ENCODE results near the gene TMEM214. TPM values are rescaled to one million over a fixed set of nuclear protein-coding genes. Genes with fewer than 3 reads are reported as not detected.

The TMEM214 gene
- total RNA-seq, 1 experiment from 2014 or later = 55.3 TPM

DNA sequence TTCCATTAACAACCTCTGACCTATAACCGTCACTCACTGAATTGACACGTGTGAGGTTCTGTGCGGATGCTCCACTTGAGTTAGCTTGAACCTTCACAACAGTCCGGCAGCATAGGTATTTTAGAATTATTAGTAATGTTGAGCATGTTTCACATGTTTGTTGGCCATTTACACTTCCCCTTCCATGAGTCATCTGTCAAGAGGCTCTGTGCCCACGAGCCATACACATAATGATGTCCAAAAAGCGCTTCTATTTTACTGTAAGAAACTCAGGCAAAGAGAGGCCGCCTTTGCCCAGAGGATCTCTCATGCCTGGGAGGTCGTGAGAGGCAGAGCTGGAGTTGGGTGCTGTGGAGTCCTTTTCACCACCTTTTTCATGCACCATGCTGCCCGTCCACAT lies 28.9 kb upstream of the TMEM214 start:
- Histone ChIP-seq H2BK12ac (ENCODE audit: insufficient read length, low read depth, low read length) (no peak overlapping the region), H4K91ac (ENCODE audit: insufficient read length, low read depth, low read length) (no peak overlapping the region), H3K18ac (ENCODE audit: insufficient read length, low read depth, low read length) (no peak overlapping the region), H3K4ac (ENCODE audit: low read depth, low read length) (no peak overlapping the region), H2AFZ (ENCODE audit: low read length) (no peak overlapping the region), H3K79me2 (ENCODE audit: insufficient read depth, low read length) (no peaks in the 10 kb centered on the region), H2BK20ac (ENCODE audit: low read depth, low read length, poor library complexity, severe bottlenecking) (no peak overlapping the region), H3K27ac (ENCODE audit: insufficient read length, low read depth, low read length) (no peak overlapping the region), H3K79me1 (ENCODE audit: insufficient read depth, low read depth, low read length, poor library complexity, severe bottlenecking) (no peaks in the 10 kb centered on the region), H3K23ac (ENCODE audit: insufficient read length, low read depth, low read length) (no peak overlapping the region), H3K56ac (ENCODE audit: insufficient read length, low read depth, low read length) (no peak overlapping the region), H2BK15ac (ENCODE audit: low read depth, low read length) (no peak overlapping the region), H2BK5ac (ENCODE audit: insufficient read length, low read length) (no peak overlapping the region), H4K5ac (ENCODE audit: insufficient read length, low read depth, low read length) (no peak overlapping the region), H4K8ac (replicated peaks; ENCODE audit: insufficient read length, low read depth, low read length) (no peak overlapping the region), H2BK120ac (ENCODE audit: low read depth, low read length, poor library complexity, severe bottlenecking) (no peak overlapping the region), H3K9me3 (ENCODE audit: control insufficient read depth, low read depth, low read length) (no peaks in the 10 kb centered on the region), H3K23me2 (ENCODE audit: insufficient read length, low read depth, low read length, poor library complexity, severe bottlenecking) (no peaks in the 10 kb centered on the region), H4K20me1 (ENCODE audit: control insufficient read depth, insufficient read depth, insufficient read length) (peaks cover 2% of the 10 kb centered on the region), H3K27me3 (ENCODE audit: insufficient read depth, low read length) (no peaks in the 10 kb centered on the region), H3K4me2 (ENCODE audit: insufficient read depth, insufficient read length, low read length) (no peak overlapping the region), H3K9ac (ENCODE audit: extremely low read depth, insufficient read length, low read length) (no peak overlapping the region), H3K14ac (ENCODE audit: insufficient read depth, low read length) (no peak overlapping the region), H3K4me1 (ENCODE audit: insufficient read depth, low read length) (no peaks in the 10 kb centered on the region), H3T11ph (ENCODE audit: low read length) (no peak overlapping the region), H2AK5ac (ENCODE audit: insufficient read length, low read length) (no peak overlapping the region)
- no peak overlapping the region for H3K27ac Mint-ChIP-seq
- no peaks in the 10 kb centered on the region; a peak in 1 of 7 replicates for H3K36me3 Mint-ChIP-seq (ENCODE audit: insufficient read depth in 1 of 3, low read depth in 3 of 3)
- peaks cover 4% of the 10 kb centered on the region in 2 experiments; a peak in 3 of 4 replicates for H3K4me1 Mint-ChIP-seq
- no CpG with 5 or more reads among the region's 9 CpGs for WGBS (ENCODE audit: extremely low coverage, insufficient read length, low lambda C conversion rate)
- peaks cover 7% of the 10 kb centered on the region for H3K27me3 Mint-ChIP-seq (ENCODE audit: low read depth)
- H3K4me3 Mint-ChIP-seq = no peak overlapping the region
- TF ChIP-seq, protein P1, sequence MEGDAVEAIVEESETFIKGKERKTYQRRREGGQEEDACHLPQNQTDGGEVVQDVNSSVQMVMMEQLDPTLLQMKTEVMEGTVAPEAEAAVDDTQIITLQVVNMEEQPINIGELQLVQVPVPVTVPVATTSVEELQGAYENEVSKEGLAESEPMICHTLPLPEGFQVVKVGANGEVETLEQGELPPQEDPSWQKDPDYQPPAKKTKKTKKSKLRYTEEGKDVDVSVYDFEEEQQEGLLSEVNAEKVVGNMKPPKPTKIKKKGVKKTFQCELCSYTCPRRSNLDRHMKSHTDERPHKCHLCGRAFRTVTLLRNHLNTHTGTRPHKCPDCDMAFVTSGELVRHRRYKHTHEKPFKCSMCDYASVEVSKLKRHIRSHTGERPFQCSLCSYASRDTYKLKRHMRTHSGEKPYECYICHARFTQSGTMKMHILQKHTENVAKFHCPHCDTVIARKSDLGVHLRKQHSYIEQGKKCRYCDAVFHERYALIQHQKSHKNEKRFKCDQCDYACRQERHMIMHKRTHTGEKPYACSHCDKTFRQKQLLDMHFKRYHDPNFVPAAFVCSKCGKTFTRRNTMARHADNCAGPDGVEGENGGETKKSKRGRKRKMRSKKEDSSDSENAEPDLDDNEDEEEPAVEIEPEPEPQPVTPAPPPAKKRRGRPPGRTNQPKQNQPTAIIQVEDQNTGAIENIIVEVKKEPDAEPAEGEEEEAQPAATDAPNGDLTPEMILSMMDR (conservative IDR thresholded peaks at IDR 0.05) = no peak
- DNase-seq = no peak
- no peaks in the 10 kb centered on the region; a peak in 1 of 5 replicates for H3K9me3 Mint-ChIP-seq
